Psoas muscle (tissue), 8 donors: ENCODE measurements around the gene KIF21B. TPM values are rescaled to one million over a fixed set of nuclear protein-coding genes. Genes with fewer than 3 reads are reported as not detected.

ENCODE experiments used
- ATAC-seq, 4 donors: fragments of 200-7000 bp; cut with Tn5 transposase; one replicate each; pipeline ENCODE4 v1.9.1; 2020; ENCODE audit warnings: moderate library complexity in 3 of 4, mild to moderate bottlenecking in 2 of 4
- DNase-seq, 2 donors: peaks; one replicate each; pipeline ENCODE4 v3.0.0-alpha.2; 2020
- H3K27ac ChIP-seq: fragments of 200-600 bp; one replicate; pipeline ENCODE4 v1.8.0; 2022
- H3K27me3 ChIP-seq, 3 donors: fragments of 200-600 bp in 1 of 3; one replicate each; pipeline versions ENCODE4 v1.6.1 to v1.8.0; 2013 to 2022; ENCODE audit warnings: low read length in 2 of 3, mild to moderate bottlenecking in 2 of 3, moderate library complexity in 1 of 3; ENCODE audit not compliant: insufficient read depth in 3 of 3
- H3K36me3 ChIP-seq, 2 donors: fragments of 200-600 bp in 1 of 2; one replicate each; pipeline versions ENCODE4 v1.6.1 to v1.8.0; 2013 to 2022; ENCODE audit warnings: low read depth in 1 of 2, mild to moderate bottlenecking in 1 of 2, moderate library complexity in 1 of 2; ENCODE audit not compliant: insufficient read depth in 1 of 2
- H3K4me1 ChIP-seq: fragments of 200-600 bp; one replicate; pipeline ENCODE4 v1.8.0; 2022
- H3K4me3 ChIP-seq: fragments of 200-600 bp; one replicate; pipeline ENCODE4 v1.8.0; 2022; ENCODE audit warnings: mild to moderate bottlenecking
- H3K9me3 ChIP-seq: fragments of 200-600 bp; one replicate; pipeline ENCODE4 v1.8.0; 2022
- CTCF ChIP-seq: fragments of 200-600 bp; IDR thresholded peaks from one replicate; pipeline ENCODE4 v1.8.0; 2022; ENCODE audit warnings: antibody characterized with exemption
- WGBS, 3 donors: extraction: QIAGEN DNeasy Blood & Tissue Kit; methylation state at CpG; one replicate each; pipeline versions ENCODE4 v1.1.6 to v1.1.7; 2013; 5-methylcytosine and 5-hydroxymethylcytosine counted together
- intact Hi-C, 2 donors: fragments of 100-400 bp; cut with DNase I; formaldehyde crosslinking; loops; one replicate each; pipeline versions ENCODE4 v1.11.0 to v1.14.2; 2022
- polyA plus RNA-seq, 3 donors: library from polyadenylated mRNA; stranded (reverse); fragments of 200-250 nt; gene quantifications; one replicate each; pipeline ENCODE4 v1.2.3, GENCODE V29; 2013
- total RNA-seq, 4 donors: library from RNA; stranded (reverse); fragmentation: NEBNext Ultra II Directional in 2 of 4; extraction: Animal tissue kit (Norgen Biotek cat#: 25700) in 2 of 4; gene quantifications; one replicate each; pipeline versions ENCODE4 v1.2.1 to v1.2.4, GENCODE V29; 2021 to 2023
- donor health status: healthy with polysubstance abuse.
- donor health status: DM: no; HTN: no; CAD: no; lungs with moderate emphysema.
- donor health status: Bipolar disorder and iron deficiency.
- donor health status: healthy.
- donor health status: DM: yes; HTN: yes; CAD: no.
- donor health status: DM: no; HTN: no; CAD: no.
- donor health status: DM: no; HTN: no; CAD: no.
- donor health status: DM: yes; HTN: yes; CAD: no.

Gene KIF21B
- total and polyA plus RNA-seq, 7 donors: 0.04 to 0.81 (median 0.20) TPM

GRCh38 chr1:201039418-201039817 lies 15.9 kb upstream of the KIF21B start:
- no peak for ATAC-seq
- intact Hi-C loops: no loop called here
- WGBS, 3 donors: 74 to 94% (median 86%) methylated on average over 2 of the region's 2 CpGs

GRCh38 chr1:201038186-201038876 lies 14.8 kb upstream of the KIF21B start:
- peaks cover 12% of the 10 kb centered on the region for H3K4me1 ChIP-seq
- 50 to 62% (median 59%) methylated on average over 10 of the region's 10 CpGs for WGBS, 3 donors
- DNase-seq (no peak), ATAC-seq (no peak)
- H3K27me3 ChIP-seq: no peaks in the 10 kb centered on the region
- no peak for TF ChIP-seq CTCF
- no peaks in the 10 kb centered on the region for H3K9me3 ChIP-seq
- no peak overlapping the region for H3K4me3 ChIP-seq
- peaks cover 0 to 29% of the 10 kb centered on the region in 2 donors for H3K36me3 ChIP-seq
- intact Hi-C loops: no loop called here
- H3K27ac ChIP-seq: no peak overlapping the region

More at GRCh38 chr1:201039418-201039817, 15.9 kb upstream of the KIF21B start:
- Histone ChIP-seq H3K9me3 (no peaks in the 10 kb centered on the region), H3K27me3 (no peaks in the 10 kb centered on the region), H3K27ac (no peak overlapping the region), H3K36me3 (peaks cover 0 to 39% of the 10 kb centered on the region in 2 donors), H3K4me1 (peaks cover 9% of the 10 kb centered on the region), H3K4me3 (no peak overlapping the region)
- DNase-seq: no peak
- no peak for TF ChIP-seq CTCF

- intact Hi-C loops: no loop called here
- H3K9me3 ChIP-seq: no peaks in the 10 kb centered on the region
- no peaks in the 10 kb centered on the region for H3K27me3 ChIP-seq
- DNase-seq (no peak), ATAC-seq (peak; percentile 18 to 59 (median 38))
- no peak for TF ChIP-seq CTCF
- H3K4me3 ChIP-seq: no peak overlapping the region
- H3K36me3 ChIP-seq: peaks cover 0 to 8% of the 10 kb centered on the region in 2 donors
- H3K4me1 ChIP-seq: peaks cover 9% of the 10 kb centered on the region
- no peak overlapping the region for H3K27ac ChIP-seq
- WGBS, 3 donors: 36 to 51% (median 39%) methylated on average over 12 of the region's 12 CpGs
Measured at GRCh38 chr1:201036188-201036842, 12.8 kb upstream of the KIF21B start.

GRCh38 chr1:201034671-201035070 lies 11.2 kb upstream of the KIF21B start:
- Histone ChIP-seq H3K27me3 (no peaks in the 10 kb centered on the region), H3K4me3 (no peak overlapping the region), H3K4me1 (peaks cover 9% of the 10 kb centered on the region), H3K9me3 (no peaks in the 10 kb centered on the region), H3K36me3 (no peaks in the 10 kb centered on the region), H3K27ac (no peak overlapping the region)
- no peak for TF ChIP-seq CTCF
- intact Hi-C loops: no loop called here
- peak in 2 of 4 donors; percentile 5 to 31 for ATAC-seq
- WGBS, 3 donors: 29 to 44% (median 39%) methylated on average over 4 of the region's 4 CpGs
- no peak for DNase-seq
